Mucosa of descending colon (tissue), 3 donors: Measurements from ENCODE around the gene PLEKHA7. TPM values are rescaled to one million over a fixed set of nuclear protein-coding genes. Genes with fewer than 3 reads are reported as not detected.
A peak's percentile ranks its signal among the peaks of the same experiment; 100 is the strongest.

ENCODE experiments used
- ATAC-seq: fragments of 200-7000 bp; cut with Tn5 transposase; one replicate; pipeline ENCODE4 v1.9.1; 2020; ENCODE audit warnings: mild to moderate bottlenecking, moderate library complexity
- DNase-seq, 3 donors: peaks; one replicate each; pipeline ENCODE4 v3.0.0-alpha.2; 2020
- H3K36me3 ChIP-seq: fragments of 200-600 bp; one replicate; pipeline ENCODE4 v1.8.0; 2021; ENCODE audit warnings: low read depth, mild to moderate bottlenecking
- H3K4me1 ChIP-seq: fragments of 200-600 bp; one replicate; pipeline ENCODE4 v1.8.0; 2021; ENCODE audit warnings: low read depth, mild to moderate bottlenecking
- H3K4me3 ChIP-seq: fragments of 200-600 bp; one replicate; pipeline ENCODE4 v1.8.0; 2021; ENCODE audit warnings: mild to moderate bottlenecking
- H3K9me3 ChIP-seq: fragments of 200-600 bp; one replicate; pipeline ENCODE4 v1.8.0; 2021; ENCODE audit warnings: mild to moderate bottlenecking
- intact Hi-C, 2 donors: fragments of 100-400 bp; cut with DNase I in 1 of 2; cut with micrococcal nuclease in 1 of 2; formaldehyde crosslinking; loops; one replicate each; pipeline versions ENCODE4 v1.11.0 to v1.11.1; 2022; cut with DNase I, micrococcal nuclease
- total RNA-seq, 3 donors: library from RNA; stranded (reverse); fragmentation: NEBNext Ultra II Directional in 2 of 3; extraction: Animal tissue kit (Norgen Biotek cat#: 25700) in 2 of 3; gene quantifications; one replicate each; pipeline versions ENCODE4 v1.2.1 to v1.2.4, GENCODE V29; 2021 to 2023
- TF ChIP-seq, protein P1 (sequence below): fragments of 200-600 bp; IDR thresholded peaks from one replicate; pipeline ENCODE4 v1.8.0; 2022; ENCODE audit warnings: antibody characterized with exemption, mild to moderate bottlenecking
- donor health status: DM: no; HTN: no; CAD: no; lungs with moderate emphysema.
- donor health status: DM: no; HTN: no; CAD: no.
- donor health status: DM: no; HTN: yes; CAD: no.

The PLEKHA7 gene
- total RNA-seq, 3 donors from 2014 or later: 67.0 to 120 (median 99.6) TPM

- no peaks in the 10 kb centered on the region for H3K36me3 ChIP-seq
- TF ChIP-seq, protein P1, sequence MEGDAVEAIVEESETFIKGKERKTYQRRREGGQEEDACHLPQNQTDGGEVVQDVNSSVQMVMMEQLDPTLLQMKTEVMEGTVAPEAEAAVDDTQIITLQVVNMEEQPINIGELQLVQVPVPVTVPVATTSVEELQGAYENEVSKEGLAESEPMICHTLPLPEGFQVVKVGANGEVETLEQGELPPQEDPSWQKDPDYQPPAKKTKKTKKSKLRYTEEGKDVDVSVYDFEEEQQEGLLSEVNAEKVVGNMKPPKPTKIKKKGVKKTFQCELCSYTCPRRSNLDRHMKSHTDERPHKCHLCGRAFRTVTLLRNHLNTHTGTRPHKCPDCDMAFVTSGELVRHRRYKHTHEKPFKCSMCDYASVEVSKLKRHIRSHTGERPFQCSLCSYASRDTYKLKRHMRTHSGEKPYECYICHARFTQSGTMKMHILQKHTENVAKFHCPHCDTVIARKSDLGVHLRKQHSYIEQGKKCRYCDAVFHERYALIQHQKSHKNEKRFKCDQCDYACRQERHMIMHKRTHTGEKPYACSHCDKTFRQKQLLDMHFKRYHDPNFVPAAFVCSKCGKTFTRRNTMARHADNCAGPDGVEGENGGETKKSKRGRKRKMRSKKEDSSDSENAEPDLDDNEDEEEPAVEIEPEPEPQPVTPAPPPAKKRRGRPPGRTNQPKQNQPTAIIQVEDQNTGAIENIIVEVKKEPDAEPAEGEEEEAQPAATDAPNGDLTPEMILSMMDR: no peak
- no peak for DNase-seq
- H3K9me3 ChIP-seq: no peaks in the 10 kb centered on the region
- intact Hi-C loops: no loop called here
- no peak for ATAC-seq
- no peak overlapping the region for H3K4me3 ChIP-seq
- peaks cover 8% of the 10 kb centered on the region for H3K4me1 ChIP-seq
These were observed 37.8 kb downstream of the PLEKHA7 start for GRCh38 chr11:16976379-16976778.

- TF ChIP-seq, protein P1: no peak
- DNase-seq (no peak), ATAC-seq (no peak)
- Histone ChIP-seq H3K4me1 (peaks cover 11% of the 10 kb centered on the region), H3K4me3 (no peak overlapping the region), H3K36me3 (no peaks in the 10 kb centered on the region), H3K9me3 (no peaks in the 10 kb centered on the region)
- intact Hi-C loops: no loop called here
These were observed 38.3 kb downstream of the PLEKHA7 start for GRCh38 chr11:16975906-16976305.

DNA sequence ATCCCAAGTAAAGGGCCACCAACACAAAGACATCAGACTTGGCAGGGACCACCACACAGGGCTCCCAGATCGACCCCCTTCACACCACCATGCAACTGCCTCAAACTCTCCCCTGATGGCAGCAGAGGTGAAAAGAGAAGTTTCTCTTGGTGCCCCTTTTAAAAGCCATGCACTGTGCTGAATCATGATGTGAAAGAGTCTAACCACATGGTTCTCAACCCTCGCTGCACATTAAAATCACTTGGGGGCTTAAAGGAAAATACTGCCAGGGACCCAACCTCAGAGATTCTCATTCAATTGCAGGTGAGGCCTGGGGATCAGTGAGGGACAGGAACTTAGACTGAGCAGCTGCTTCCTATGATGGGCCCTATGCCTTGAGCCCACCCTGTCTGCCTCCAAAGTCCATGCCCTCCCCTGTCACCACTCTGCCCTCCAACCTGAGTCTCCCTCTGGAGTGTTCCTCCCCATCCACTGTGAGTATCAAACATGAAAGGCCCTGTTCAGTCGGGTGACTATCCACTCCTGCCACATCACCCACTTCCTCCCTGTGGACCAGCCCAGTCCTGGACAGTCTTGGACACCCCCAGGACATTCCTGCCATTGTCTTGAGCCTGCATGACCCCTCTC is 40.8 kb downstream of the PLEKHA7 start:
- Histone ChIP-seq H3K4me1 (peaks cover 20% of the 10 kb centered on the region), H3K9me3 (no peaks in the 10 kb centered on the region), H3K4me3 (no peak overlapping the region), H3K36me3 (no peaks in the 10 kb centered on the region)
- TF ChIP-seq, protein P1: no peak
- intact Hi-C loops: no loop called here
- ATAC-seq (no peak), DNase-seq (no peak)

DNA sequence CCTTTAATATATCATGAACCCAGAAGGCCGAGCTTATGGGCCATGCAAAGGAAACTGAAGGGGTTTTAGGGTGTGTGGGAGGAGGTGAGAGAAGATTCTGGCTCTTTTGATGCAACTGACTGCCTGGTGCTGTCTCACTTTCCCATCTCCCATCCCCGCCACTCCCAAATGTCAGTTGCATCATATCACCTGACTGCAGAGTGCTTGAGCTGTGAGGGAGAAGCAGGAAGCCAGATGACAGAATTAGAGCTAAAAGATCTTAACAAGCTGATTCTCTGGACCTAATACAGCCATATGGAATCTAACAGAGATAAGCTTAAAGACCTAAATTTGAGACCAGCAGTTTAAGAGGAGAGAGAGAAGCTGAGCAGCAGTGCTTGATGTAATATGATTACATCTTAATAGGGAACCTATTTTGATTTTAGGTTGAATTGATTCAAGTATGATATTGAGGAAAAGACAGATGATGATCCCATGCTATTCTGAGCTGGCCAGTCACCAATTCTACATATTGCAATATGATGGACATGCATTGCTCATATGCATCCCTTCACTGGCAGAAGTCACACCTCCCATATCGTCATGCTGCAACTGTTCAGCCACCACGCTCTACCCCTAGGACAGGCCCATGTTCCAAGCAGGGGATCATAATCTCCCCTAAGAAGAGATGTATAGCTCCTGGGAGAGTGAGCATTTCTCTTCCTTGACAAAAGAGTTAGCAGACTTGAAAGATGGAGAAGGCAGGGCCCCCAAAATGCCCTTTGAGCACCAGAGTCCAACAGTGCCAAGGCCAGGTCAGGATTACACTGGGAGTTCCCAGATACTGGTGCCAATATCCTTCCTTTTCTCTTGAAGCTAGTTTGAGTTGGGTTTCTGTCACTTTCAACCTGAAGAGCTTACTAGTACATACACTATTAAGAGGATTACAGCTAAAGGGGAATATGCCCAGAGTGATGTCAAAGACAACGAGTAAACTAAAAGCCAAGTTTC is 44.9 kb downstream of the PLEKHA7 start:
- intact Hi-C loops: no loop called here
- peak in 1 of 3 donors; percentile 35 for DNase-seq
- H3K4me1 ChIP-seq: peaks cover 39% of the 10 kb centered on the region
- no peaks in the 10 kb centered on the region for H3K36me3 ChIP-seq
- no peak overlapping the region for H3K4me3 ChIP-seq
- peak; percentile 59 for ATAC-seq
- no peaks in the 10 kb centered on the region for H3K9me3 ChIP-seq
- TF ChIP-seq, protein P1: no peak

DNA sequence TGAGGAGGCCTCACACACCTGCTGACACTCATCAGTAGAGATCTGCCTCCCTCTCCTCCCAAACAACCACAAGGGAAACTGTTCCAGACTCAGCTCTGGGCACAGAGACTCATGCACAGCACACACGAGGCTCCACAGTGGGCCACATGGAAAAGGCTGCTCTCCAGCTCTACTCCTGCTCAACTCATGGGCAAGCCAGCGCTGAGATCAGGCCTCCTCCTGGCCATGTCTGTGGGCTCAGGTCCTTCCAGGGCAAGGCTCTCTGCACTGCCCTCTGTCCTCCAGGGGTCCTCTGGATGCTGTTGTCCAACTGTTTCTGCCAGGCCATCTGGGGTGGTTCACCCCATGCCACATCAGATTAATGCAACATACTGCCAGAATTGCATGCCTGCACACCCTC is 46.0 kb downstream of the PLEKHA7 start:
- H3K36me3 ChIP-seq: no peaks in the 10 kb centered on the region
- H3K4me1 ChIP-seq: peaks cover 39% of the 10 kb centered on the region
- H3K4me3 ChIP-seq: no peak overlapping the region
- ATAC-seq: no peak
- no peak for DNase-seq
- TF ChIP-seq, protein P1: no peak
- no peaks in the 10 kb centered on the region for H3K9me3 ChIP-seq
- intact Hi-C loops: no loop called here
